DLD1 (cell line): ENCODE data around the gene RCSD1.
"Not testable (repeated sequence)": the region's sequence is repeated elsewhere in the genome, so short reads cannot be mapped to it uniquely, and the experiment has no call there.

Experiments used
- in situ Hi-C: cut with HindIII; loops from 2 replicates; pipeline ENCODE4 v1.10.0; 2017; ENCODE audit warnings: low sequenced_read_pairs

RCSD1 gene

GRCh38 chr1:167734841-167735240 is 104.8 kb downstream of the RCSD1 start:
- in situ Hi-C loops, result no loop called here

- in situ Hi-C loops, result no loop called here
Observed at GRCh38 chr1:167737169-167737568, 107.1 kb downstream of the RCSD1 start.

GRCh38 chr1:167738158-167738557 is 108.1 kb downstream of the RCSD1 start:
- in situ Hi-C loops, result no loop called here

GRCh38 chr1:167739752-167740151 is 109.7 kb downstream of the RCSD1 start:
- in situ Hi-C loops, result no loop called here

- in situ Hi-C loops, result not testable (repeated sequence)
Observed at GRCh38 chr1:167741103-167741502, 111.1 kb downstream of the RCSD1 start.

GRCh38 chr1:167742392-167743057 is 112.5 kb downstream of the RCSD1 start:
- in situ Hi-C loops, result not testable (repeated sequence)

GRCh38 chr1:167744901-167745300 is 114.9 kb downstream of the RCSD1 start:
- in situ Hi-C loops, result no loop called here

- in situ Hi-C loops, result no loop called here
Observed at GRCh38 chr1:167746013-167746672, 116.1 kb downstream of the RCSD1 start.

- in situ Hi-C loops, result no loop called here
Observed at GRCh38 chr1:167746988-167747655, 117.1 kb downstream of the RCSD1 start.

GRCh38 chr1:167747988-167748387 is 118.0 kb downstream of the RCSD1 start:
- in situ Hi-C loops, result no loop called here

- in situ Hi-C loops, result no loop called here
Observed at GRCh38 chr1:167748906-167749305, 118.9 kb downstream of the RCSD1 start.

GRCh38 chr1:167749741-167750140 is 119.7 kb downstream of the RCSD1 start:
- in situ Hi-C loops, result no loop called here

- in situ Hi-C loops, result no loop called here
Observed at GRCh38 chr1:167750641-167751040, 120.6 kb downstream of the RCSD1 start.

GRCh38 chr1:167751676-167752075 is 121.6 kb downstream of the RCSD1 start:
- in situ Hi-C loops, result no loop called here

GRCh38 chr1:167752219-167752985 is 122.4 kb downstream of the RCSD1 start:
- in situ Hi-C loops, result no loop called here

GRCh38 chr1:167755654-167756053 is 125.6 kb downstream of the RCSD1 start:
- in situ Hi-C loops, result no loop called here
